Endothelial cell of umbilical vein (primary cell): ENCODE measurements around the gene HAUS5. TPM values are rescaled to one million over a fixed set of nuclear protein-coding genes. Genes with fewer than 3 reads are reported as not detected.

Source experiments
- BruUV-seq: library from RNA; stranded (reverse); fragments of 400-500 nt; replicated peaks from 2 replicates; lab custom pipeline; 2021; lab: Mats Ljungman, UMichigan
- CTCF ChIA-PET: fragments of 300-600, 350-600 bp; sonication (Branson Sonifier 250); formaldehyde crosslinking; loops from one replicate; lab custom pipeline; 2021; ENCODE audit warnings: antibody characterized with exemption, inconsistent platforms; lab: Charles Lee
- POLR2A ChIA-PET: fragments of 300-600, 350-600 bp; sonication (Branson Sonifier 250); formaldehyde crosslinking; loops from one replicate; lab custom pipeline; 2021; ENCODE audit warnings: antibody characterized with exemption, inconsistent platforms; lab: Charles Lee
- DNase-seq: peaks from one replicate; pipeline ENCODE4 v3.0.0-alpha.2; 2011; ENCODE audit warnings: low read depth, low spot score
- FAIRE-seq: peaks from 2 replicates; lab custom pipeline; 2011; peaks lifted over from hg19 to GRCh38; lab: Jason Lieb, UNC
- H2AFZ ChIP-seq: 2 replicates; pipeline ENCODE4 v1.6.0; 2012; ENCODE audit warnings: low read depth, low read length, control low read depth, inconsistent platforms
- H3K27ac ChIP-seq: 2 replicates; pipeline ENCODE4 v1.5.1; 2011; ENCODE audit warnings: low read depth, mild to moderate bottlenecking, control low read depth, low read length, moderate library complexity; ENCODE audit not compliant: insufficient read depth
- H3K27me3 ChIP-seq, 2 experiments: 2 replicates each; pipeline versions ENCODE4 v1.6.0 to v1.6.1; 2011; ENCODE audit warnings: low read length in 2 of 2, mixed read lengths in 1 of 2; ENCODE audit not compliant: control insufficient read depth in 2 of 2, insufficient read depth in 2 of 2
- H3K36me3 ChIP-seq, 2 experiments: 2 replicates in 1 of 2; 3 replicates in 1 of 2; pipeline ENCODE4 v1.5.1; 2011; ENCODE audit warnings: low read length in 2 of 2, mild to moderate bottlenecking in 1 of 2, moderate library complexity in 1 of 2; ENCODE audit not compliant: control insufficient read depth in 2 of 2, insufficient read depth in 2 of 2; ENCODE audit errors: extremely low read depth in 1 of 2
- H3K4me1 ChIP-seq: 3 replicates; pipeline ENCODE4 v1.5.1; 2011; ENCODE audit warnings: mild to moderate bottlenecking, low read length; ENCODE audit not compliant: control insufficient read depth, insufficient read depth; ENCODE audit errors: extremely low read depth
- H3K4me2 ChIP-seq: 2 replicates; pipeline ENCODE4 v1.6.1; 2011; ENCODE audit warnings: low read length, control low read depth, mixed read lengths; ENCODE audit not compliant: insufficient read depth
- H3K4me3 ChIP-seq, 3 experiments: fragments of 200-600 bp in 1 of 3; sonication (generic), shearing (Covaris generic) in 1 of 3; replicated peaks in 1 of 3; 2 replicates each; pipeline ENCODE4 v1.5.1; 2011 to 2016; ENCODE audit warnings: control low read depth in 3 of 3, low read length in 3 of 3, mild to moderate bottlenecking in 2 of 3, inconsistent platforms in 1 of 3, low read depth in 1 of 3, moderate library complexity in 1 of 3; ENCODE audit not compliant: insufficient read depth in 1 of 3
- H3K79me2 ChIP-seq: 2 replicates; pipeline ENCODE4 v1.6.0; 2012; ENCODE audit warnings: low read length, inconsistent platforms; ENCODE audit not compliant: control insufficient read depth, insufficient read depth
- H3K9ac ChIP-seq: replicated peaks from 2 replicates; pipeline ENCODE3; 2011; ENCODE audit warnings: low read length, control low read depth; ENCODE audit not compliant: insufficient read depth; ENCODE audit errors: extremely low read depth
- H3K9me1 ChIP-seq: replicated peaks from 3 replicates; pipeline ENCODE4 v1.6.0; 2011; ENCODE audit warnings: mild to moderate bottlenecking, low read length; ENCODE audit not compliant: control insufficient read depth, insufficient read depth; ENCODE audit errors: extremely low read depth
- H3K9me3 ChIP-seq: replicated peaks from 2 replicates; pipeline ENCODE4 v1.5.1; 2012; ENCODE audit warnings: low read length, inconsistent platforms; ENCODE audit not compliant: control insufficient read depth, insufficient read depth
- H4K20me1 ChIP-seq: replicated peaks from 2 replicates; pipeline ENCODE3; 2011; ENCODE audit warnings: mild to moderate bottlenecking, low read length; ENCODE audit not compliant: control insufficient read depth, insufficient read depth; ENCODE audit errors: extremely low read depth
- CTCF ChIP-seq, 2 donors: IDR thresholded peaks; 1 replicate in 1 of 2; 2 replicates in 1 of 2; pipeline ENCODE4 v1.5.1; 2011; ENCODE audit warnings: low read length in 2 of 2, mild to moderate bottlenecking in 2 of 2, moderate library complexity in 2 of 2, control low read depth in 1 of 2, inconsistent platforms in 1 of 2, low read depth in 1 of 2; ENCODE audit not compliant: insufficient read depth in 1 of 2; ENCODE audit errors: extremely low read depth in 1 of 2
- EZH2 ChIP-seq: IDR thresholded peaks from 2 replicates; pipeline ENCODE4 v1.6.1; 2012; ENCODE audit warnings: borderline replicate concordance, low read depth, mild to moderate bottlenecking, moderate library complexity, low read length, inconsistent platforms; ENCODE audit not compliant: severe bottlenecking
- FOS ChIP-seq: IDR thresholded peaks from 2 replicates; pipeline ENCODE4 v1.6.1; 2011; ENCODE audit warnings: mild to moderate bottlenecking, low read length, moderate library complexity, borderline replicate concordance; ENCODE audit not compliant: insufficient read depth
- GATA2 ChIP-seq: IDR thresholded peaks from 2 replicates; pipeline ENCODE4 v1.7.0; 2011; ENCODE audit warnings: low read depth, mild to moderate bottlenecking, moderate library complexity, mixed read lengths, low read length; ENCODE audit not compliant: insufficient read length, insufficient read depth
- JUN ChIP-seq: IDR thresholded peaks from 2 replicates; pipeline ENCODE4 v1.6.1; 2011; ENCODE audit warnings: borderline replicate concordance, low read depth; ENCODE audit not compliant: insufficient read length, insufficient read depth
- MAX ChIP-seq: IDR thresholded peaks from 2 replicates; pipeline ENCODE4 v1.6.1; 2011; ENCODE audit not compliant: insufficient read depth, insufficient read length
- MYC ChIP-seq: IDR thresholded peaks from one replicate; pipeline ENCODE4 v1.6.1; 2011; ENCODE audit warnings: mild to moderate bottlenecking, low read depth, low read length
- POLR2A ChIP-seq: IDR thresholded peaks from 2 replicates; pipeline ENCODE4 v1.6.1; 2012; ENCODE audit warnings: low read depth, mild to moderate bottlenecking, control low read depth, low read length
- POLR2AphosphoS5 ChIP-seq: IDR thresholded peaks from 2 replicates; pipeline ENCODE4 v1.6.1; 2012; ENCODE audit warnings: low read depth, mild to moderate bottlenecking, control low read depth, low read length, moderate library complexity; ENCODE audit not compliant: insufficient read depth
- dilution Hi-C: fragments of 300-500 bp; cut with MboI; formaldehyde crosslinking; loops from one replicate; pipeline ENCODE4 v1.15.0; 2019; ENCODE audit warnings: low sequenced_read_pairs; ENCODE audit not compliant: extremely low pct_ligation_motif_present
- intact Hi-C: fragments of 100-400 bp; cut with micrococcal nuclease; formaldehyde crosslinking; loops from one replicate; pipeline ENCODE4 v1.10.0; 2022
- polyA plus RNA-seq, 4 experiments: library from polyadenylated mRNA; depleted of rRNA in 3 of 4; stranded (reverse) in 3 of 4; unstranded in 1 of 4; fragments of >200 nt; gene quantifications; 2 replicates each; pipeline versions ENCODE4 v1.2.1 to v1.2.3, GENCODE V29; 2011 to 2012; ENCODE audit warnings: missing spikeins in 1 of 4
- total RNA-seq: library from RNA; stranded (reverse); gene quantifications from 2 replicates; pipeline ENCODE4 v1.2.3, GENCODE V29; 2021

The HAUS5 gene
- total and polyA plus RNA-seq, 2 donors (not counting 3 experiments of a cell fraction or from before 2014, with no cell fraction given), result 8.9 to 19.0 TPM

- Histone ChIP-seq H3K27me3 (no peaks in the 10 kb centered on the region), H4K20me1 (no peaks in the 10 kb centered on the region), H3K4me3 (no peak overlapping the region), H3K27ac (no peak overlapping the region), H2AFZ (no peak overlapping the region), H3K9me1 (no peaks in the 10 kb centered on the region), H3K4me2 (no peak overlapping the region), H3K79me2 (peaks cover 7% of the 10 kb centered on the region), H3K9me3 (no peaks in the 10 kb centered on the region), H3K9ac (no peak overlapping the region), H3K36me3 (peaks cover 17 to 56% of the 10 kb centered on the region in 2 experiments), H3K4me1 (peaks cover 6% of the 10 kb centered on the region)
- intact Hi-C loops, result no loop called here
- dilution Hi-C loops, result no loop called here
- DNase-seq (no peak), FAIRE-seq (no peak)
- BruUV-seq, result no TSS peak
- TF ChIP-seq EZH2, result no peak
- no peak for TF ChIP-seq GATA2
- TF ChIP-seq FOS, result no peak
- TF ChIP-seq POLR2AphosphoS5, result no peak
- TF ChIP-seq JUN, result no peak
- no peak for TF ChIP-seq POLR2A
- no peak for TF ChIP-seq MAX
- no peak for TF ChIP-seq MYC
- TF ChIP-seq CTCF (IDR thresholded peaks at IDR 0.05; ENCODE audit: extremely low read depth in 1 of 2, insufficient read depth in 1 of 2, low read depth in 1 of 2, low read length in 2 of 2), result no peak
- ChIA-PET CTCF (no interaction called here), POLR2A (no interaction called here)
Measured at GRCh38 chr19:35633727-35634440, 21.3 kb downstream of the HAUS5 start.
